ENCODE data around the gene DAO.

DNA sequence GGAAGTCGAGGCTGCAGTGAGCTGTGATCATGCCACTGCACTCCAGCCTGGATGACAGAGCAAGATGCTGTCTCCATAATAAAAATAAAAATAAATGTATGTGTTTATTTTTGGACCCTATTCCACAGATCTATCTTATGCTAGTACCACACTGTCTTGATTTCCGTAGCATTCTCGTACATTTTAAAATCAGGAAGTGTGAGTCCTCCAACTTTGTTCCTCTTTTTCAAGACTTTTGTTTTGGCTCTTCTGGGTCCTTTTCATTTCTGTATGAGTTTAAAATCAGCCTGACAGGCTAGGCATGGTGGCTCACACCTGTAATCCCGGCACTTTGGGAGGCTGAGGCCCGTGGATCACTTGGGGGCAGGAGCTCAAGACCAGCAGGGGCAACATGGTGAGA, 25.8 kb downstream of the DAO start:
- TF ChIP-seq, protein P1, sequence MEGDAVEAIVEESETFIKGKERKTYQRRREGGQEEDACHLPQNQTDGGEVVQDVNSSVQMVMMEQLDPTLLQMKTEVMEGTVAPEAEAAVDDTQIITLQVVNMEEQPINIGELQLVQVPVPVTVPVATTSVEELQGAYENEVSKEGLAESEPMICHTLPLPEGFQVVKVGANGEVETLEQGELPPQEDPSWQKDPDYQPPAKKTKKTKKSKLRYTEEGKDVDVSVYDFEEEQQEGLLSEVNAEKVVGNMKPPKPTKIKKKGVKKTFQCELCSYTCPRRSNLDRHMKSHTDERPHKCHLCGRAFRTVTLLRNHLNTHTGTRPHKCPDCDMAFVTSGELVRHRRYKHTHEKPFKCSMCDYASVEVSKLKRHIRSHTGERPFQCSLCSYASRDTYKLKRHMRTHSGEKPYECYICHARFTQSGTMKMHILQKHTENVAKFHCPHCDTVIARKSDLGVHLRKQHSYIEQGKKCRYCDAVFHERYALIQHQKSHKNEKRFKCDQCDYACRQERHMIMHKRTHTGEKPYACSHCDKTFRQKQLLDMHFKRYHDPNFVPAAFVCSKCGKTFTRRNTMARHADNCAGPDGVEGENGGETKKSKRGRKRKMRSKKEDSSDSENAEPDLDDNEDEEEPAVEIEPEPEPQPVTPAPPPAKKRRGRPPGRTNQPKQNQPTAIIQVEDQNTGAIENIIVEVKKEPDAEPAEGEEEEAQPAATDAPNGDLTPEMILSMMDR (IDR thresholded peaks at IDR 0.05; ENCODE audit: borderline replicate concordance, extremely low read depth, low read length, poor library complexity, severe bottlenecking) = no peak
- TF ChIP-seq EZH2 (IDR thresholded peaks at IDR 0.05; ENCODE audit: borderline replicate concordance, low read depth, low read length, severe bottlenecking) = no peak

All from DND-41 (cell line).